ENCODE data around the gene FYCO1. TPM values are rescaled to one million over a fixed set of nuclear protein-coding genes. Genes with fewer than 3 reads are reported as not detected.
A peak's percentile ranks its signal among the peaks of the same experiment; 100 is the strongest.

Gene FYCO1
- total and polyA plus RNA-seq, 7 experiments from 2014 or later, result 0.95 to 27.5 (median 21.5) TPM

GRCh38 chr3:45981346-45982074 lies 14.1 kb downstream of the FYCO1 start:
- no peak for DNase-seq
- intact Hi-C loops (cut with micrococcal nuclease), result no loop called here
- ATAC-seq, result no peak
- ChIA-PET CTCF (interaction anchor here (1.1 kb wide), 1 partner anchor 30 kb away, joined by 3 read pairs; no protein-coding TSS in a partner anchor), POLR2A (interaction anchor here (0.5 to 2.4 kb wide), 4 partner anchors 9 to 288 kb away, joined by 3 to 9 read pairs (median 4); partner anchors contain the start of gene FYCO1)
- Histone ChIP-seq H3K4me3 (ENCODE audit: low read length) (no peak overlapping the region), H3K36me3 (ENCODE audit: control insufficient read depth in 2 of 3, insufficient read depth in 3 of 3, low read length in 3 of 3) (peaks cover 6 to 67% (median 12%) of the 10 kb centered on the region in 3 experiments), H3K27ac (ENCODE audit: low read depth, low read length) (no peak overlapping the region), H3K9me3 (ENCODE audit: control insufficient read depth in 2 of 3, low read length in 3 of 3) (no peaks in the 10 kb centered on the region), H3K4me1 (ENCODE audit: control insufficient read depth in 2 of 2, insufficient read depth in 2 of 2, low read length in 2 of 2) (peaks cover 19 to 59% of the 10 kb centered on the region in 2 donors), H3K27me3 (ENCODE audit: control insufficient read depth in 2 of 2, insufficient read depth in 2 of 2, low read length in 2 of 2) (no peaks in the 10 kb centered on the region)
- Mint-ChIP-seq H3K27ac (peak overlapping the region in 2 of 9 donors; percentile 55 to 80), H3K4me3 (peak overlapping the region in 2 of 10 donors; percentile 10 to 35), H3K4me1 (peaks cover 19 to 78% (median 37%) of the 10 kb centered on the region in 7 donors), H3K27me3 (no peaks in the 10 kb centered on the region), H3K36me3 (peaks cover 11 to 57% (median 24%) of the 10 kb centered on the region in 5 donors), H3K9me3 (peaks cover 0 to 2% (median 0%) of the 10 kb centered on the region in 11 donors)

- DNase-seq (no peak), ATAC-seq (no peak)
- H3K4me3 ChIP-seq (ENCODE audit: low read length), result no peak overlapping the region
- ChIA-PET CTCF (interaction anchor here (1.1 kb wide), 1 partner anchor 29 kb away, joined by 3 read pairs; no protein-coding TSS in a partner anchor), POLR2A (interaction anchor here (0.5 to 2.4 kb wide), 3 partner anchors 8 to 287 kb away, joined by 3 to 9 read pairs (median 4); partner anchors contain the start of gene FYCO1)
- intact Hi-C loops (cut with micrococcal nuclease), result no loop called here
- H3K4me3 Mint-ChIP-seq, result peak overlapping the region in 1 of 10 donors; percentile 35
- peaks cover 26 to 66% of the 10 kb centered on the region in 2 donors for H3K4me1 ChIP-seq (ENCODE audit: control insufficient read depth in 2 of 2, insufficient read depth in 2 of 2, low read length in 2 of 2)
- H3K27ac ChIP-seq (ENCODE audit: low read depth, low read length), result no peak overlapping the region
- no peaks in the 10 kb centered on the region for H3K27me3 Mint-ChIP-seq
- H3K9me3 ChIP-seq (ENCODE audit: control insufficient read depth in 2 of 3, low read length in 3 of 3), result no peaks in the 10 kb centered on the region
- H3K9me3 Mint-ChIP-seq, result peaks cover 0 to 3% (median 0%) of the 10 kb centered on the region in 11 donors
- peaks cover 23 to 80% (median 41%) of the 10 kb centered on the region in 7 donors for H3K4me1 Mint-ChIP-seq
- H3K27ac Mint-ChIP-seq, result peak overlapping the region in 2 of 9 donors; percentile 55 to 80
- peaks cover 6 to 63% (median 12%) of the 10 kb centered on the region in 3 experiments for H3K36me3 ChIP-seq (ENCODE audit: control insufficient read depth in 2 of 3, insufficient read depth in 3 of 3, low read length in 3 of 3)
- no peaks in the 10 kb centered on the region for H3K27me3 ChIP-seq (ENCODE audit: control insufficient read depth in 2 of 2, insufficient read depth in 2 of 2, low read length in 2 of 2)
- H3K36me3 Mint-ChIP-seq, result peaks cover 11 to 61% (median 24%) of the 10 kb centered on the region in 5 donors
Measured at GRCh38 chr3:45980819-45981218, 14.8 kb downstream of the FYCO1 start.

- Histone ChIP-seq H3K36me3 (ENCODE audit: control insufficient read depth in 2 of 3, insufficient read depth in 3 of 3, low read length in 3 of 3) (peaks cover 6 to 59% (median 12%) of the 10 kb centered on the region in 3 experiments), H3K9me3 (ENCODE audit: control insufficient read depth in 2 of 3, low read length in 3 of 3) (no peaks in the 10 kb centered on the region), H3K4me1 (ENCODE audit: control insufficient read depth in 2 of 2, insufficient read depth in 2 of 2, low read length in 2 of 2) (peaks cover 31 to 71% of the 10 kb centered on the region in 2 donors), H3K4me3 (ENCODE audit: low read length) (no peak overlapping the region), H3K27ac (ENCODE audit: low read depth, low read length) (no peak overlapping the region), H3K27me3 (ENCODE audit: control insufficient read depth in 2 of 2, insufficient read depth in 2 of 2, low read length in 2 of 2) (no peaks in the 10 kb centered on the region)
- Mint-ChIP-seq H3K36me3 (peaks cover 14 to 66% (median 28%) of the 10 kb centered on the region in 5 donors), H3K4me1 (peaks cover 26 to 83% (median 46%) of the 10 kb centered on the region in 7 donors), H3K9me3 (peaks cover 0 to 3% (median 0%) of the 10 kb centered on the region in 11 donors), H3K27me3 (no peaks in the 10 kb centered on the region), H3K4me3 (no peak overlapping the region), H3K27ac (peak overlapping the region in 3 of 9 donors; percentile 56 to 93 (median 61))
- CTCF ChIA-PET, result interaction anchor here (0.6 to 1.1 kb wide), 3 partner anchors 29 to 97 kb away, joined by 3 read pairs; no protein-coding TSS in a partner anchor
- POLR2A ChIA-PET, result interaction anchor here (0.7 to 2.4 kb wide), 3 partner anchors 7 to 15 kb away, joined by 4 to 9 read pairs (median 4); partner anchors contain the start of gene FYCO1
- DNase-seq (no peak), ATAC-seq (no peak)
- intact Hi-C loops (cut with micrococcal nuclease), result no loop called here
Measured at GRCh38 chr3:45980229-45980813, 15.3 kb downstream of the FYCO1 start.

- H3K27me3 ChIP-seq (ENCODE audit: control insufficient read depth in 2 of 2, insufficient read depth in 2 of 2, low read length in 2 of 2), result no peaks in the 10 kb centered on the region
- DNase-seq (no peak), ATAC-seq (no peak)
- H3K27ac ChIP-seq (ENCODE audit: low read depth, low read length), result no peak overlapping the region
- intact Hi-C loops (cut with micrococcal nuclease), result loop anchor here in 1 of 2 donors (2.0 kb wide), 1 partner anchor 15 kb away; no protein-coding TSS in a partner anchor
- no peaks in the 10 kb centered on the region for H3K9me3 ChIP-seq (ENCODE audit: control insufficient read depth in 2 of 3, low read length in 3 of 3)
- H3K27ac Mint-ChIP-seq, result peak overlapping the region; percentile 25 to 93 (median 36)
- H3K4me1 Mint-ChIP-seq, result peaks cover 29 to 84% (median 53%) of the 10 kb centered on the region in 7 donors
- H3K4me3 ChIP-seq (ENCODE audit: low read length), result no peak overlapping the region
- POLR2A ChIA-PET, result interaction anchor here (1.3 to 2.4 kb wide), 2 partner anchors 11 to 16 kb away, joined by 4 to 9 read pairs; partner anchors contain the start of gene FYCO1
- peaks cover 6 to 60% (median 12%) of the 10 kb centered on the region in 3 experiments for H3K36me3 ChIP-seq (ENCODE audit: control insufficient read depth in 2 of 3, insufficient read depth in 3 of 3, low read length in 3 of 3)
- CTCF ChIA-PET, result interaction anchor here (0.9 kb wide), 1 partner anchor 40 kb away, joined by 3 read pairs; no protein-coding TSS in a partner anchor
- peaks cover 22 to 66% (median 32%) of the 10 kb centered on the region in 5 donors for H3K36me3 Mint-ChIP-seq
- H3K27me3 Mint-ChIP-seq, result no peaks in the 10 kb centered on the region
- peaks cover 36 to 80% of the 10 kb centered on the region in 2 donors for H3K4me1 ChIP-seq (ENCODE audit: control insufficient read depth in 2 of 2, insufficient read depth in 2 of 2, low read length in 2 of 2)
- H3K4me3 Mint-ChIP-seq, result peak overlapping the region in 4 of 10 donors; percentile 11 to 66 (median 30)
- peaks cover 0 to 3% (median 0%) of the 10 kb centered on the region in 11 donors for H3K9me3 Mint-ChIP-seq
Measured at GRCh38 chr3:45979378-45979777, 16.2 kb downstream of the FYCO1 start.

- H3K36me3 Mint-ChIP-seq, result peaks cover 21 to 65% (median 37%) of the 10 kb centered on the region in 5 donors
- H3K27ac ChIP-seq (ENCODE audit: low read depth, low read length), result peak overlapping the region; percentile 32
- no peak overlapping the region for H3K4me3 ChIP-seq (ENCODE audit: low read length)
- peaks cover 36 to 92% of the 10 kb centered on the region in 2 donors for H3K4me1 ChIP-seq (ENCODE audit: control insufficient read depth in 2 of 2, insufficient read depth in 2 of 2, low read length in 2 of 2)
- peaks cover 0 to 3% (median 0%) of the 10 kb centered on the region in 11 donors for H3K9me3 Mint-ChIP-seq
- intact Hi-C loops (cut with micrococcal nuclease), result loop anchor here in 1 of 2 donors (1.0 to 2.0 kb wide), 3 partner anchors 13 to 35 kb away; partner anchors contain the start of gene CXCR6
- ChIA-PET CTCF (interaction anchor here (0.8 to 3.9 kb wide), 4 partner anchors 9 to 100 kb away, joined by 3 to 29 read pairs (median 6); no protein-coding TSS in a partner anchor), POLR2A (interaction anchor here (3.5 kb wide), 1 partner anchor 17 kb away, joined by 14 read pairs; the partner anchor contains the start of gene FYCO1)
- H3K36me3 ChIP-seq (ENCODE audit: control insufficient read depth in 2 of 3, insufficient read depth in 3 of 3, low read length in 3 of 3), result peaks cover 0 to 54% (median 12%) of the 10 kb centered on the region in 3 experiments
- peaks cover 30 to 86% (median 53%) of the 10 kb centered on the region in 7 donors for H3K4me1 Mint-ChIP-seq
- DNase-seq (peak in 7 of 9 donors; percentile 23 to 57 (median 37)), ATAC-seq (no peak)
- H3K27me3 Mint-ChIP-seq, result no peaks in the 10 kb centered on the region
- H3K4me3 Mint-ChIP-seq, result peak overlapping the region; percentile 43 to 87 (median 70)
- H3K9me3 ChIP-seq (ENCODE audit: control insufficient read depth in 2 of 3, low read length in 3 of 3), result no peaks in the 10 kb centered on the region
- no peaks in the 10 kb centered on the region for H3K27me3 ChIP-seq (ENCODE audit: control insufficient read depth in 2 of 2, insufficient read depth in 2 of 2, low read length in 2 of 2)
- peak overlapping the region; percentile 68 to 94 (median 85) for H3K27ac Mint-ChIP-seq
Measured at GRCh38 chr3:45978006-45978761, 17.4 kb downstream of the FYCO1 start.

All from naive thymus-derived CD4-positive, alpha-beta T cell (primary cell).